Ovary (tissue), 3 donors: ENCODE results near the gene PLXNA2.

Source experiments
- CTCF ChIP-seq, 3 donors: fragments of 450-650 bp in 2 of 3; fragments of 200-600 bp in 1 of 3; IDR thresholded peaks; one replicate each; pipeline versions ENCODE4 v1.5.1 to v1.8.0; 2016 to 2022; ENCODE audit warnings: antibody characterized with exemption in 3 of 3, mild to moderate bottlenecking in 1 of 3
- EP300 ChIP-seq: sonication (generic); formaldehyde crosslinking; IDR thresholded peaks from one replicate; pipeline ENCODE4 v1.6.1; 2017; ENCODE audit warnings: antibody characterized with exemption
- POLR2A ChIP-seq: fragments of 450-650 bp; IDR thresholded peaks from one replicate; pipeline ENCODE4 v1.6.1; 2017; ENCODE audit warnings: antibody characterized with exemption, mild to moderate bottlenecking, moderate library complexity
- donor health status: DM: no; HTN: no; CAD: no.

- TF ChIP-seq CTCF (IDR thresholded peaks at IDR 0.05), result no peak
- no peak for TF ChIP-seq POLR2A
- TF ChIP-seq EP300, result no peak
Observed at GRCh38 chr1:208248307-208248801, 4.2 kb upstream of the PLXNA2 start.
